PC-9 (cell line): Measurements from ENCODE around the gene TES.

ENCODE experiments used
- EZH2 ChIP-seq: fragments of 200-600 bp; sonication (generic); IDR thresholded peaks from 2 replicates; pipeline ENCODE4 v1.8.0; 2017; ENCODE audit warnings: antibody characterized with exemption, low read depth
- TF ChIP-seq, protein P1 (sequence below): fragments of 200-600 bp; sonication (generic); conservative IDR thresholded peaks from 2 replicates; pipeline ENCODE4 v1.6.1; 2017; ENCODE audit warnings: mixed run types, antibody characterized with exemption, mild to moderate bottlenecking, moderate library complexity

DNA sequence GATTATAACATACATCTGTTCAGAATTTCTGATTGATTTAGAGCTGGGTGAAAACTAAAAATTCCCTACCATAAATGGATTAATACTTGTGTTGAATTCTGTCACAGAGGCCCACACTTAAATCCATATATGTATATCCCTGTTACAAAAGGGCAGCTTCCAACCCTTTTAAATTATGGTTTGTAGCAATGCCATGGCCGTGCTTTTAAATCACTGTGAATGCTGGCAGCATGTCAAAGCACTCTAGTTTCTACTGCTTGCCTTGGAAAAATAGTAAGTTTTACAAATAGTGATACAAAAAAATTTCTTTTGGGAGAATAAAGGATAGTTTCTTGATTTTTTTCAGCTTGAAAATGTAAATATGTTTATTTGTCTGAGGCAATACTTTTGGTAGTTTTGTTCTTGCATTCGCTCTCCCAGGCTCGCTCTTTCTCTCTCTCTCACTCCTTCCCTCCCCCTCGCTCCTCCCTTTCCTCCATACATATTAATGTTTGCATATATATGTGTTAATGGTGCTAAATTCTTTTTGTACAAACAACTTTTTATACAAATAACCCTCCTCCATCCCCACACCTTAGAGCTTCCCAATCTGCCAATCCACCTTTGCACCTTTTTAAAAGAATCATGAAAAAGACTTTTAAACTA lies 29.8 kb downstream of the TES start:
- TF ChIP-seq EZH2: no peak
- TF ChIP-seq, protein P1, sequence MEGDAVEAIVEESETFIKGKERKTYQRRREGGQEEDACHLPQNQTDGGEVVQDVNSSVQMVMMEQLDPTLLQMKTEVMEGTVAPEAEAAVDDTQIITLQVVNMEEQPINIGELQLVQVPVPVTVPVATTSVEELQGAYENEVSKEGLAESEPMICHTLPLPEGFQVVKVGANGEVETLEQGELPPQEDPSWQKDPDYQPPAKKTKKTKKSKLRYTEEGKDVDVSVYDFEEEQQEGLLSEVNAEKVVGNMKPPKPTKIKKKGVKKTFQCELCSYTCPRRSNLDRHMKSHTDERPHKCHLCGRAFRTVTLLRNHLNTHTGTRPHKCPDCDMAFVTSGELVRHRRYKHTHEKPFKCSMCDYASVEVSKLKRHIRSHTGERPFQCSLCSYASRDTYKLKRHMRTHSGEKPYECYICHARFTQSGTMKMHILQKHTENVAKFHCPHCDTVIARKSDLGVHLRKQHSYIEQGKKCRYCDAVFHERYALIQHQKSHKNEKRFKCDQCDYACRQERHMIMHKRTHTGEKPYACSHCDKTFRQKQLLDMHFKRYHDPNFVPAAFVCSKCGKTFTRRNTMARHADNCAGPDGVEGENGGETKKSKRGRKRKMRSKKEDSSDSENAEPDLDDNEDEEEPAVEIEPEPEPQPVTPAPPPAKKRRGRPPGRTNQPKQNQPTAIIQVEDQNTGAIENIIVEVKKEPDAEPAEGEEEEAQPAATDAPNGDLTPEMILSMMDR: no peak
